H1 (cell line): ENCODE results near the gene SSUH2.
"Not testable (repeated sequence)": the region's sequence is repeated elsewhere in the genome, so short reads cannot be mapped to it uniquely, and the experiment has no call there.

Experiments
- BCL11A ChIP-seq, 2 experiments: IDR thresholded peaks; one replicate each; pipeline ENCODE4 v1.6.1; 2011; ENCODE audit warnings: low read depth in 2 of 2, low read length in 2 of 2, mild to moderate bottlenecking in 2 of 2
- CREB1 ChIP-seq: IDR thresholded peaks from 2 replicates; pipeline ENCODE4 v1.6.1; 2012; ENCODE audit warnings: inconsistent platforms
- EZH2 ChIP-seq: fragments of 200-600 bp; sonication (generic); IDR thresholded peaks from 2 replicates; pipeline ENCODE4 v1.7.1; 2012; ENCODE audit warnings: low read depth, mild to moderate bottlenecking, moderate library complexity, low read length, inconsistent platforms; ENCODE audit not compliant: severe bottlenecking
- GABPA ChIP-seq: IDR thresholded peaks from 2 replicates; pipeline ENCODE4 v1.6.1; 2011; ENCODE audit warnings: mild to moderate bottlenecking, low read length, moderate library complexity, borderline replicate concordance; ENCODE audit not compliant: insufficient read depth
- JUN ChIP-seq: IDR thresholded peaks from 2 replicates; pipeline ENCODE4 v1.6.1; 2011; ENCODE audit warnings: low read depth, mild to moderate bottlenecking, improper control_type of control experiment, low read length
- JUND ChIP-seq: IDR thresholded peaks from 2 replicates; pipeline ENCODE4 v1.6.1; 2011; ENCODE audit warnings: mild to moderate bottlenecking, improper control_type of control experiment, low read length
- KDM1A ChIP-seq: fragments of 200-600, 300-600 bp; sonication (generic); IDR thresholded peaks from 2 replicates; pipeline ENCODE4 v1.7.1; 2016; ENCODE audit warnings: mild to moderate bottlenecking, low read length, borderline replicate concordance
- POLR2A ChIP-seq, 2 experiments: IDR thresholded peaks; 1 replicate in 1 of 2; 2 replicates in 1 of 2; pipeline ENCODE4 v1.6.1; 2011; ENCODE audit warnings: low read depth in 2 of 2, low read length in 2 of 2, mild to moderate bottlenecking in 2 of 2; ENCODE audit errors: control extremely low read depth in 1 of 2
- POLR2AphosphoS5 ChIP-seq: IDR thresholded peaks from 2 replicates; pipeline ENCODE4 v1.6.1; 2011; ENCODE audit warnings: low read depth, low read length
- SRF ChIP-seq: IDR thresholded peaks from 2 replicates; pipeline ENCODE4 v1.6.1; 2011; ENCODE audit warnings: mild to moderate bottlenecking, low read depth, low read length, moderate library complexity
- TF ChIP-seq, protein P1 (sequence below), 3 experiments: IDR thresholded peaks; 1 replicate in 2 of 3; 2 replicates in 1 of 3; pipeline versions ENCODE4 v1.5.1 to v1.6.1; 2011; ENCODE audit warnings: low read length in 3 of 3, mild to moderate bottlenecking in 3 of 3, inconsistent platforms in 2 of 3, low read depth in 1 of 3, moderate library complexity in 1 of 3; ENCODE audit not compliant: insufficient read depth in 1 of 3; ENCODE audit errors: control extremely low read depth in 1 of 3
- TF ChIP-seq, protein P2 (sequence below): IDR thresholded peaks from 2 replicates; pipeline ENCODE4 v1.6.1; 2011; ENCODE audit warnings: low read length, improper control_type of control experiment

GRCh38 chr3:8681881-8682538 lies 37.4 kb upstream of the SSUH2 start:
- TF ChIP-seq EZH2; SRF; POLR2A (IDR thresholded peaks at IDR 0.05; ENCODE audit: control extremely low read depth in 1 of 2, low read depth in 2 of 2, low read length in 2 of 2); POLR2AphosphoS5; JUND; GABPA; JUN; KDM1A; CREB1; BCL11A (IDR thresholded peaks at IDR 0.05; ENCODE audit: low read depth in 2 of 2, low read length in 2 of 2): not testable (repeated sequence)
- TF ChIP-seq, protein P1, sequence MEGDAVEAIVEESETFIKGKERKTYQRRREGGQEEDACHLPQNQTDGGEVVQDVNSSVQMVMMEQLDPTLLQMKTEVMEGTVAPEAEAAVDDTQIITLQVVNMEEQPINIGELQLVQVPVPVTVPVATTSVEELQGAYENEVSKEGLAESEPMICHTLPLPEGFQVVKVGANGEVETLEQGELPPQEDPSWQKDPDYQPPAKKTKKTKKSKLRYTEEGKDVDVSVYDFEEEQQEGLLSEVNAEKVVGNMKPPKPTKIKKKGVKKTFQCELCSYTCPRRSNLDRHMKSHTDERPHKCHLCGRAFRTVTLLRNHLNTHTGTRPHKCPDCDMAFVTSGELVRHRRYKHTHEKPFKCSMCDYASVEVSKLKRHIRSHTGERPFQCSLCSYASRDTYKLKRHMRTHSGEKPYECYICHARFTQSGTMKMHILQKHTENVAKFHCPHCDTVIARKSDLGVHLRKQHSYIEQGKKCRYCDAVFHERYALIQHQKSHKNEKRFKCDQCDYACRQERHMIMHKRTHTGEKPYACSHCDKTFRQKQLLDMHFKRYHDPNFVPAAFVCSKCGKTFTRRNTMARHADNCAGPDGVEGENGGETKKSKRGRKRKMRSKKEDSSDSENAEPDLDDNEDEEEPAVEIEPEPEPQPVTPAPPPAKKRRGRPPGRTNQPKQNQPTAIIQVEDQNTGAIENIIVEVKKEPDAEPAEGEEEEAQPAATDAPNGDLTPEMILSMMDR (IDR thresholded peaks at IDR 0.05; ENCODE audit: control extremely low read depth in 1 of 3, insufficient read depth in 1 of 3, low read depth in 1 of 3, low read length in 3 of 3): not testable (repeated sequence)
- TF ChIP-seq, protein P2, sequence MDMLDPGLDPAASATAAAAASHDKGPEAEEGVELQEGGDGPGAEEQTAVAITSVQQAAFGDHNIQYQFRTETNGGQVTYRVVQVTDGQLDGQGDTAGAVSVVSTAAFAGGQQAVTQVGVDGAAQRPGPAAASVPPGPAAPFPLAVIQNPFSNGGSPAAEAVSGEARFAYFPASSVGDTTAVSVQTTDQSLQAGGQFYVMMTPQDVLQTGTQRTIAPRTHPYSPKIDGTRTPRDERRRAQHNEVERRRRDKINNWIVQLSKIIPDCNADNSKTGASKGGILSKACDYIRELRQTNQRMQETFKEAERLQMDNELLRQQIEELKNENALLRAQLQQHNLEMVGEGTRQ: not testable (repeated sequence)
